ENCODE measurements around the gene SDR9C7. TPM values are rescaled to one million over a fixed set of nuclear protein-coding genes. Genes with fewer than 3 reads are reported as not detected.
A peak's percentile ranks its signal among the peaks of the same experiment; 100 is the strongest.

The SDR9C7 gene
- total and polyA plus RNA-seq, 2 of the 8 experiments (the other 6 are each of a cell fraction or from before 2014, with no cell fraction given): 0.11 TPM; not detected in 1

DNA sequence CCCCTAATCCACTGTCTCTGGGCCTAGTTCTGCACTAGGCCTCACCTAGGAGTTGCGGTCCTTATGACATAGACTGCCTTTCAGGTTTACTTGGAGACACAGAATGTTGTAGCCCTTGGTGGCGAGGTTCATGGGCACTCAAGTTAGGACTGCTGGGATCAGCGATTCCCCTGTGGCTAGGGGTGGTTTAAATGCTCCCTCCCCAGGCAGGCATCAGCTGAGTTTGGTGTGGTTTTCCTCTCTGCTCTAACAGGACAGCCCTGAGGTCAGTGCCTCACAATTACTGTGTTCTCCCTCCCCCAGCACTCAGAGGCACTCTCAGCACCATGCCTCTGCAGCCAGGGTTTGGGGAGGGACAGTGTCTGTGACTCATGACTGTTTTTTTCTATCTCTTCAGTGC is 45.4 kb upstream of the SDR9C7 start:
- H2AFZ ChIP-seq (ENCODE audit: low read length): no peak overlapping the region
- no peak overlapping the region for H2BK20ac ChIP-seq (ENCODE audit: low read length)
- CTCF ChIA-PET (ENCODE audit: partially characterized antibody): interaction anchor here (1.1 to 1.4 kb wide), 3 partner anchors 8 to 166 kb away, joined by 3 to 9 read pairs (median 3); no protein-coding TSS in a partner anchor
- H3K4me1 ChIP-seq (replicated peaks in 1 of 4; ENCODE audit: control insufficient read depth in 3 of 4, insufficient read depth in 4 of 4, low read length in 3 of 4): no peaks in the 10 kb centered on the region
- no peak overlapping the region for H3K4me3 ChIP-seq (ENCODE audit: extremely low read depth in 1 of 4, insufficient read depth in 2 of 4, low read depth in 3 of 4, low read length in 4 of 4)
- 97% methylated on average over 3 of the region's 3 CpGs; no CpG with 5 or more reads in 1 of the 2 experiments for WGBS, 2 experiments (ENCODE audit: extremely low coverage in 1 of 2, insufficient coverage in 1 of 2, insufficient read length in 1 of 2, insufficient replicate concordance in 2 of 2, low coverage in 1 of 2, low lambda C conversion rate in 2 of 2, missing lambda C conversion rate in 1 of 2)
- no peak overlapping the region; the same call in 1 of the 2 replicates for H3K18ac ChIP-seq (ENCODE audit: extremely low read depth, low read length)
- no peaks in the 10 kb centered on the region for H3K36me3 ChIP-seq (ENCODE audit: control insufficient read depth in 2 of 4, insufficient read depth in 4 of 4, low read length in 3 of 4)
- no peak overlapping the region for H3K27ac ChIP-seq (ENCODE audit: low read depth, low read length)
- no peaks in the 10 kb centered on the region for H4K20me1 ChIP-seq (replicated peaks in 1 of 2; ENCODE audit: control insufficient read depth in 1 of 2, insufficient read depth in 2 of 2, low read length in 2 of 2)
- no peak overlapping the region for H4K8ac ChIP-seq (ENCODE audit: extremely low read depth, insufficient read depth, low read length)
- no peak overlapping the region for H4K5ac ChIP-seq (ENCODE audit: insufficient read length, low read depth, low read length)
- no peak overlapping the region for H4K91ac ChIP-seq (replicated peaks; ENCODE audit: insufficient read length, low read length)
- H3K4ac ChIP-seq (replicated peaks; ENCODE audit: insufficient read length, low read depth, low read length): no peak overlapping the region
- no peaks in the 10 kb centered on the region for H3K23me2 ChIP-seq (ENCODE audit: low read depth, low read length)
- H2BK15ac ChIP-seq (ENCODE audit: low read length): no peak overlapping the region
- H3K14ac ChIP-seq (ENCODE audit: insufficient read length): no peak overlapping the region
- H3K79me2 ChIP-seq (ENCODE audit: control insufficient read depth in 1 of 2, insufficient read depth in 2 of 2, low read length in 2 of 2): no peaks in the 10 kb centered on the region
- FAIRE-seq (no peak), DNase-seq (ENCODE audit: low read depth in 1 of 2, low spot score in 2 of 2) (peak in 1 of 2 experiments; percentile 27)
- H3K4me2 ChIP-seq (ENCODE audit: insufficient read depth in 1 of 2, low read depth in 2 of 2, low read length in 2 of 2): no peak overlapping the region
- no peak overlapping the region for H3K23ac ChIP-seq (ENCODE audit: insufficient read length)
- H3K27me3 ChIP-seq (replicated peaks in 1 of 4; ENCODE audit: control insufficient read depth in 3 of 4, extremely low read depth in 1 of 4, insufficient read depth in 3 of 4, low read length in 3 of 4): no peaks in the 10 kb centered on the region
- no peak overlapping the region for H2AK5ac ChIP-seq (ENCODE audit: low read depth, low read length)
- H2BK5ac ChIP-seq (ENCODE audit: low read depth, low read length): no peak overlapping the region
- H3K9ac ChIP-seq (replicated peaks in 1 of 4; ENCODE audit: extremely low read depth in 1 of 4, low read depth in 3 of 4, low read length in 3 of 4): no peak overlapping the region
- no peak overlapping the region for H3K56ac ChIP-seq (replicated peaks; ENCODE audit: insufficient read length, low read depth, low read length)
- no peak overlapping the region for H2BK12ac ChIP-seq (ENCODE audit: low read depth, low read length)
- H3K79me1 ChIP-seq (ENCODE audit: low read depth, low read length): no peaks in the 10 kb centered on the region
- no peak overlapping the region for H2BK120ac ChIP-seq (replicated peaks; ENCODE audit: low read depth, low read length)
- no peaks in the 10 kb centered on the region for H3K9me3 ChIP-seq (ENCODE audit: insufficient read depth in 2 of 2, low read depth in 1 of 2, low read length in 1 of 2)
- POLR2A ChIA-PET (ENCODE audit: partially characterized antibody): interaction anchor here (1.0 kb wide), 1 partner anchor 26 kb away, joined by 4 read pairs; the partner anchor contains the start of gene ZBTB39
- no peak for TF ChIP-seq CBX8 (IDR thresholded peaks at IDR 0.05; ENCODE audit: borderline replicate concordance, low read depth, low read length)

All from H1 (cell line).